Measurements from ENCODE around the gene MED22.

MED22 gene

GRCh38 chr9:133368249-133368881 is 20.4 kb upstream of the MED22 start:
- Mint-ChIP-seq H3K4me3 (peak overlapping the region in 1 of 3 experiments; percentile 37), H3K27ac (peak overlapping the region; percentile 21 to 26 (median 23)), H3K36me3 (ENCODE audit: low read depth) (peaks cover 45% of the 10 kb centered on the region), H3K27me3 (ENCODE audit: low read depth) (no peaks in the 10 kb centered on the region), H3K4me1 (peaks cover 54% of the 10 kb centered on the region), H3K9me3 (no peaks in the 10 kb centered on the region)
- TF ChIP-seq, protein P1, sequence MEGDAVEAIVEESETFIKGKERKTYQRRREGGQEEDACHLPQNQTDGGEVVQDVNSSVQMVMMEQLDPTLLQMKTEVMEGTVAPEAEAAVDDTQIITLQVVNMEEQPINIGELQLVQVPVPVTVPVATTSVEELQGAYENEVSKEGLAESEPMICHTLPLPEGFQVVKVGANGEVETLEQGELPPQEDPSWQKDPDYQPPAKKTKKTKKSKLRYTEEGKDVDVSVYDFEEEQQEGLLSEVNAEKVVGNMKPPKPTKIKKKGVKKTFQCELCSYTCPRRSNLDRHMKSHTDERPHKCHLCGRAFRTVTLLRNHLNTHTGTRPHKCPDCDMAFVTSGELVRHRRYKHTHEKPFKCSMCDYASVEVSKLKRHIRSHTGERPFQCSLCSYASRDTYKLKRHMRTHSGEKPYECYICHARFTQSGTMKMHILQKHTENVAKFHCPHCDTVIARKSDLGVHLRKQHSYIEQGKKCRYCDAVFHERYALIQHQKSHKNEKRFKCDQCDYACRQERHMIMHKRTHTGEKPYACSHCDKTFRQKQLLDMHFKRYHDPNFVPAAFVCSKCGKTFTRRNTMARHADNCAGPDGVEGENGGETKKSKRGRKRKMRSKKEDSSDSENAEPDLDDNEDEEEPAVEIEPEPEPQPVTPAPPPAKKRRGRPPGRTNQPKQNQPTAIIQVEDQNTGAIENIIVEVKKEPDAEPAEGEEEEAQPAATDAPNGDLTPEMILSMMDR (IDR thresholded peaks at IDR 0.05; ENCODE audit: unreplicated experiment in 3 of 3): no peak

GRCh38 chr9:133367778-133368177 is 19.8 kb upstream of the MED22 start:
- no peak overlapping the region for H3K4me3 Mint-ChIP-seq
- peaks cover 58% of the 10 kb centered on the region for H3K4me1 Mint-ChIP-seq
- no peaks in the 10 kb centered on the region for H3K27me3 Mint-ChIP-seq (ENCODE audit: low read depth)
- TF ChIP-seq, protein P1 (IDR thresholded peaks at IDR 0.05; ENCODE audit: unreplicated experiment in 3 of 3): no peak
- peaks cover 50% of the 10 kb centered on the region for H3K36me3 Mint-ChIP-seq (ENCODE audit: low read depth)
- H3K9me3 Mint-ChIP-seq: no peaks in the 10 kb centered on the region
- H3K27ac Mint-ChIP-seq: no peak overlapping the region

- Mint-ChIP-seq H3K4me3 (no peak overlapping the region), H3K9me3 (no peaks in the 10 kb centered on the region), H3K27me3 (ENCODE audit: low read depth) (no peaks in the 10 kb centered on the region), H3K4me1 (peaks cover 56% of the 10 kb centered on the region), H3K27ac (no peak overlapping the region), H3K36me3 (ENCODE audit: low read depth) (peaks cover 51% of the 10 kb centered on the region)
- TF ChIP-seq, protein P1 (IDR thresholded peaks at IDR 0.05; ENCODE audit: unreplicated experiment in 3 of 3): no peak
These were observed 19.3 kb upstream of the MED22 start for GRCh38 chr9:133367221-133367620.

DNA sequence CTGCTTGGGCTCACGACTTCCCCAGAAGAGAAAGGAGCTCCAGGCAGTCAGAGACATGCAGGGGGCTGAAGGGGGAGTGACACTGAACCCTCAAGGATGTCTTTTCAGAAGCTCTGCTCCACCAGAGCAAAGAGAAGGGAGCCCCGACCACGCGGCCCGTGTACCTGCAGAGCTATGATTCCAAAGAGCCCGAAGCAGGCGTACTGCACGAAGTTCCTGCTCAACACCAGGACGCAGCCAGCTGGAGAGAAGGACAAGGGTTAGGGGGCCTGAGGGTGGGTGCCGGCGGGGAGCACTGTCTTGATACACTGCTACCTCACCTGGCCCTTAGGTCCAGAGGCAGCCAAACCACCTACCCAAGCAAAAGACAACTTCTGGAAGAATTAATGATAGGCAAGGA is 18.5 kb upstream of the MED22 start:
- no peak overlapping the region for H3K27ac Mint-ChIP-seq
- H3K4me1 Mint-ChIP-seq: peaks cover 56% of the 10 kb centered on the region
- TF ChIP-seq, protein P1 (IDR thresholded peaks at IDR 0.05; ENCODE audit: unreplicated experiment in 3 of 3): no peak
- H3K9me3 Mint-ChIP-seq: no peaks in the 10 kb centered on the region
- H3K27me3 Mint-ChIP-seq (ENCODE audit: low read depth): no peaks in the 10 kb centered on the region
- peaks cover 56% of the 10 kb centered on the region for H3K36me3 Mint-ChIP-seq (ENCODE audit: low read depth)
- no peak overlapping the region for H3K4me3 Mint-ChIP-seq

DNA sequence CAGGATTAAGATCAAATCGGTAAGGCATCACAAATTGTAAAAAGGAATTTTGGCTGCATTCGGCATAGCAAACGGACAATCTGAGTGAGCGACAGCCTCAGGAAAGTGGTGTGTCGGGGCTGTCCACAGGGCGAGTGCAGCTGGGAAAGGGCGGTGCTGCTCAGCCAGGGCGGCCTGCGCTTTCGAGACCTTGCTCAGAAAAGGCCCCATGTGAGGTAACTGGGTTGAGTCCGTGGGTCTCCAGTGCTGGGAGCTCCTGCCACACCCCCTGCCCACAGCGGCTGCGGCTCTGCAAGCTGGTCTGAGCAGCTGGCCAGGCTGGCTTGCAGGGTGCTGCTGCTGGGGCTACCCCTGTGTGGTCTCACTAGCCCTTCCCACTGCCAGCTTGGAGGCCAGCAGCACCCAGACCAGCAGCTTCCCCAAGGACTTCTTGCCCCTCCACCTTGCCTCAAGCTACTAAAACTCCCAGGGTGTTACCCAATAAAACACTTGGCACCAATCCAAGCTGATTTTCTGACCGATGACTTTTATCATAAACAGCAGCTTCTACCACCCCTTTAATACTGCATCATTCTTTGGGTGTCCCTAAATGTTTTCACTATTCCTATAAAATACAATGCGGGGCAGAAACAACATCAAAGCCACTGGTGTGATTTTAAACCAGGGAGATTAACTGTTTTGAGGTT is 14.6 kb upstream of the MED22 start:
- Mint-ChIP-seq H3K27me3 (ENCODE audit: low read depth) (no peaks in the 10 kb centered on the region), H3K4me3 (no peak overlapping the region), H3K36me3 (ENCODE audit: low read depth) (peaks cover 57% of the 10 kb centered on the region), H3K27ac (peak overlapping the region in 1 of 3 experiments; percentile 33), H3K9me3 (no peaks in the 10 kb centered on the region), H3K4me1 (peaks cover 53% of the 10 kb centered on the region)
- TF ChIP-seq, protein P1 (IDR thresholded peaks at IDR 0.05; ENCODE audit: unreplicated experiment in 3 of 3): no peak

Data from nephron (organoid).